Mucosa of stomach (tissue), 1 donor: ENCODE data around the gene PEAK3.

Experiments
- H3K27me3 ChIP-seq: one replicate; pipeline ENCODE4 v1.7.0; 2013; ENCODE audit warnings: mild to moderate bottlenecking, low read length; ENCODE audit not compliant: control insufficient read depth, insufficient read depth
- H3K36me3 ChIP-seq: one replicate; pipeline ENCODE4 v1.7.0; 2013; ENCODE audit warnings: low read length; ENCODE audit not compliant: control insufficient read depth, insufficient read depth
- H3K4me1 ChIP-seq: one replicate; pipeline ENCODE4 v1.7.0; 2013; ENCODE audit warnings: mild to moderate bottlenecking, low read length; ENCODE audit not compliant: control insufficient read depth, insufficient read depth
- H3K4me3 ChIP-seq: one replicate; pipeline ENCODE4 v1.7.0; 2013; ENCODE audit warnings: low read length
- H3K9ac ChIP-seq: one replicate; pipeline ENCODE4 v1.7.0; 2013; ENCODE audit warnings: mild to moderate bottlenecking, low read length, moderate library complexity
- H3K9me3 ChIP-seq: one replicate; pipeline ENCODE4 v1.7.0; 2013; ENCODE audit warnings: mild to moderate bottlenecking, low read length, moderate library complexity; ENCODE audit not compliant: control insufficient read depth
- donor health status: Pancreatic carcinoma.

Gene PEAK3

DNA sequence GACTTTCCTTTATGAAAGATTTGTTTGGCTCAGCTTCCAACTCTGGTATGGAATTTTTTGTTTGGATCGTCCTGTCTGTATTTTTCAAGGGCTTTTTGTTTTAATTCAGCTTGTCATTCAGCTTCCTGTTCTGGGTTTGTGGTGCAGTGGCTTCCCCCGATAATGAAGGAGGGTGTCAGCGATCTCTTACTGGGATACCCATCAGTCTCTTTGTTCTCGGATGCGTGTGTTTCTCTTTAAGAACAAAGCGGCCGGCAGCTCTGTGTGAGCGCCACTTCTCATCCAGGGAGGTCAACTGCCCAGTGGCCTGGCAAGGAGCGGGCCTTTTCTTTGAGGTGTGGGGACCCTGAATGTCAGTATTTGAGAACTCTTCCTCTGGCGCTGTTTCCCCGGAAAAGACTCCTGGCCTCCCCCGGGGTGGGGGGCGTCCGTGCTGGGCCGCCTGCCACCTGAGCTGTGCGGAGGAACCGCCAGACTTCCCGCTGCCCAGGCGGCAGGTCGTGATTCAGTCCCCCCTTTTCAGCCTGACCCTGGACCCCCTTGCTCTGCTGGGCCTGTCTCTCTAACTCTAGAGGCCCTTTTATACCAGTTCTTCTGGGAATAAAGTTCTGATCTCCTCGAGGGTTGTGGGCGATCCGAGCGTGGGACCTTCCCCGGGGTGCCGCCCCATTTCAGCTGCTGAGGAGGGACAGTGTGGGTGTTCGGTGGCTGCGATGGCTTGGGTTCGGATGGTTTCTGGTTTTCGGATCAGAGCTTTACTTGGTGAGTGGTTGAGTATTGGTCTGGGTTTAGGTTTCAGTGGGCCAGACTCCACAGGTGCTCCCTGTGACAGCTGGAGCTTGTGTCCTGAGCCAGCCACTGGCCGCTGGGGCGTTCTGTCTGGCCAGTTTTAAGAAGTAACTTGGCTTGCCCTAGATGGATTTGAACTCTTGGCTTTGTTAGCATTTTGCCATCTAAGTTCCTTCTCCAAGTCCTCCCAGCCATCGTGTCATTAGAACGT is 41.9 kb downstream of the PEAK3 start:
- peaks cover 12% of the 10 kb centered on the region for H3K36me3 ChIP-seq
- no peak overlapping the region for H3K4me3 ChIP-seq
- no peak overlapping the region for H3K9ac ChIP-seq
- no peaks in the 10 kb centered on the region for H3K9me3 ChIP-seq
- H3K27me3 ChIP-seq = no peaks in the 10 kb centered on the region
- peaks cover 46% of the 10 kb centered on the region for H3K4me1 ChIP-seq

DNA sequence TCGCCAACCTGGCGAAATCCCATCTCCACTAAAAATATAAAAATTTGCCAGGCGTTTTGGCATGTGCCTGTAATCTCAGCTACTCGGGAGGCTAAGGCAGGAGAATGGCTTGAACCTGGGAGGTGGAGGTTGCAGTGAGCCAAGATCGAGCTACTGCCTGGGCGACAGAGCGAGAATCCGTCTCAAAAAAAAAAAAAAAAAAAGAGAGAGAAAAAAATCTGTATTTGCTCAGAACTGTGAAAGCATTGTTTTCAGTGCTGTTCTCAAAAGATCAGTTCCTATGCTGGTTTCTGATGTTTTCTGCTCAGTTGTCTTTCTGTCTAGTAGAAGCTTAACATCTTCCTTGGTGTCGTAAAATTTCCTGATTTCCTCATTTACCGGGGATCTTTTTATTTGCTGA is 42.8 kb downstream of the PEAK3 start:
- peaks cover 53% of the 10 kb centered on the region for H3K4me1 ChIP-seq
- no peak overlapping the region for H3K9ac ChIP-seq

DNA sequence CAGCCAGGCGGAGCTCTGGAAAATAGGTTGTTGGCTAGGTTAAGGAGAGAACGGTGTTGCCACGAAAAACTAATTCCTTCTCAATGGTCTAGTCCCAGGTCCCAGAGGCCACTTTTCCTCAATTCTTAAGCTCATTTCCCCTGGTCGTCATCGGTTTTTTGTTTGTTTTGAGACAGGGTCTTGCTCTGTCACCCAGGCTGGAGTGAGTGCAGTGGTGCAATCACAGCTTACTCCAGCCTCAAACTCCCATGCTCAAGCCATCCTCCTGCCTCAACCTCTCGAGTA is 44.2 kb downstream of the PEAK3 start:
- Histone ChIP-seq H3K27me3 (no peaks in the 10 kb centered on the region), H3K36me3 (no peaks in the 10 kb centered on the region), H3K9me3 (no peaks in the 10 kb centered on the region), H3K9ac (peak overlapping the region; percentile 71), H3K4me1 (peaks cover 61% of the 10 kb centered on the region), H3K4me3 (peak overlapping the region; percentile 14)

More for the DNA sequence above, 42.8 kb downstream of the PEAK3 start:
- Histone ChIP-seq H3K36me3 (peaks cover 7% of the 10 kb centered on the region), H3K9me3 (no peaks in the 10 kb centered on the region), H3K27me3 (no peaks in the 10 kb centered on the region), H3K4me3 (no peak overlapping the region)

DNA sequence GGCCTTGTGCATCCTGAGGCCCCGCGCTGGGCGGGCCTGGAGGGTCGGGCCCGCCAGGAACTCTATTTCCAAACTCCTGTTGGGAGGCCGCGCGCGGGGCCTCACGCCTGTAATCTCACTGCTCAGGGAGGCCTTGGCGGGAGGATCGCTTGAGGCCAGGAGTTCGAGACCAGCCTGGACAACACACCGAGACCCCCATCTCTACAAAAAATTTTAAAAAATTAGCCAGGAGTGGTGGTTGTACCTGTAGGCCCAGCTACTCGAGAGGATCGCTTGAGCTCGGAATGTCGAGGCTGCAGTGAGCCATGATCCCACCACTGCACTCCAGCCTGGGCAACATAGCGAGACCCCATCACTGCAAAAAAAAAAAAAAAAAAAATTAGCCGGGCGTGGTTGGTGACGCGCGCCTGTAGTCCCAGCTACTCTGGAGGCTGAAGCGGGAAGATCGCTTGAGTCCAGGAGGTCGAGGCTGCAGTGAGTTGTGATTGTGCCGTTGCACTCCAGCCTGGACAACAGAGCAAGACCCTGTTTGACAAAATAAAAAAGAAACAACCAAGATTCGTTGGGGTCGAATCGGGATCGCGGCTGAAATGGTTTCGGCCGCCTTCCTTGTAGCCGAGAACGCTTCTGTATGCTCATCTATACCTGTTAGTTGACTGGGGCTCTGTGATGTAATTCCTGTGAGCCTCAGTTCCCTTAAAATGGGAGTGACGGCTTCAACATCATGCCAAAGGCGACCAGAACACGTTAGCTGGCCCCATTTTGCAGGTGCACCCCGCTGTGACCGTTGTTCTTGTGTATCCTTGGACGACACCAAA is 44.7 kb downstream of the PEAK3 start:
- H3K36me3 ChIP-seq = no peaks in the 10 kb centered on the region
- peak overlapping the region; percentile 14 for H3K4me3 ChIP-seq
- peak overlapping the region; percentile 71 for H3K9ac ChIP-seq
- no peaks in the 10 kb centered on the region for H3K27me3 ChIP-seq
- peaks cover 60% of the 10 kb centered on the region for H3K4me1 ChIP-seq
- H3K9me3 ChIP-seq = no peaks in the 10 kb centered on the region

- H3K4me1 ChIP-seq = peaks cover 61% of the 10 kb centered on the region
- no peaks in the 10 kb centered on the region for H3K27me3 ChIP-seq
- peak within 1 kb of the TSS; percentile 43 for H3K4me3 ChIP-seq
- no peaks in the 10 kb centered on the region for H3K9me3 ChIP-seq
- H3K9ac ChIP-seq = peak within 1 kb of the TSS; percentile 71
- H3K36me3 ChIP-seq = no peaks in the 10 kb centered on the region
Measured at GRCh38 chr19:2236314-2237050, 45.5 kb downstream of the PEAK3 start, which contains the start of the genes PLEKHJ1 and SF3A2. PLEKHJ1 (minus strand) TSS chr19:2236329; CDS start chr19:2236248, 81 bp downstream. SF3A2 (plus strand) TSS chr19:2236824; CDS start chr19:2243419, 6,595 bp downstream.

GRCh38 chr19:2236064-2236313 is 46.0 kb downstream of the PEAK3 start:
- H3K9ac ChIP-seq = peak overlapping the region; percentile 71
- H3K4me3 ChIP-seq = peak overlapping the region; percentile 43
- H3K36me3 ChIP-seq = no peaks in the 10 kb centered on the region
- no peaks in the 10 kb centered on the region for H3K9me3 ChIP-seq
- H3K27me3 ChIP-seq = no peaks in the 10 kb centered on the region
- H3K4me1 ChIP-seq = peaks cover 61% of the 10 kb centered on the region

DNA sequence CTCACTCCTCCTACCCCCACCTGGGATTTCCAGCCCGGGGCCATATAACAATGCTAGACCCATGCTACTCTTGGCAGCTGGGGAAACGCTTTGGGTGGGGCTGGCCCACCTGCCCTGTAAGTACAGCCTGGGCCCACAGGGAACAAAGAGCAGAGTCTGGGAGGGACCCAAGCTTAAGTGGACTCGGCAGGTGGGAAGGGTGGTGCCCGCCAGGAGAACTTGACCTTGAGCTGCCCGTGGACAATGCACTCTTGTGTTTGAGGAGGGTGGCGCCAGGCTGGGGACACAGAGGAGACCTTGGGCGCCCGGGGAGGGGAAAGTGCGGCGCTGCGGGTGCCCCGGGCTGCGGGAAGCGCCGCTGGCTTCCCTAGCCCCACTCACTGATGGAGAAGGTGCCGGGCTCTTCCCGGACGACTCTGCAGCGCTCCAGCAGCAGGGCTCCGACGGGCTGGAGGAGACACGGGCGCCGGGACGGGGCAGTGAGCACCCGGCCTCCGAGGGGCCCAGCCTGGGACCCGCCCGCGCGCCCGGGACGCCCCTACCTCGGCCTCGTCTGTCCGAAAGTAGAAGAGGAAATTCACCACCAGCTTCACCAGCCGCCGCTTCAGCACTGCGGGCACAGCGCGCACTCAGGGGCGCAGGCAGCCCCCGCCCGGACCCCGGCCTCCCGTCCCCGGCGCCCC is 46.5 kb downstream of the PEAK3 start:
- no peaks in the 10 kb centered on the region for H3K9me3 ChIP-seq
- peak overlapping the region; percentile 43 for H3K4me3 ChIP-seq
- peak overlapping the region; percentile 71 for H3K9ac ChIP-seq
- no peaks in the 10 kb centered on the region for H3K36me3 ChIP-seq
- H3K27me3 ChIP-seq = no peaks in the 10 kb centered on the region
- H3K4me1 ChIP-seq = peaks cover 59% of the 10 kb centered on the region

GRCh38 chr19:2234996-2235380 is 47.0 kb downstream of the PEAK3 start:
- H3K27me3 ChIP-seq = no peaks in the 10 kb centered on the region
- peak overlapping the region; percentile 71 for H3K9ac ChIP-seq
- H3K4me3 ChIP-seq = peak overlapping the region; percentile 43
- H3K36me3 ChIP-seq = no peaks in the 10 kb centered on the region
- H3K4me1 ChIP-seq = peaks cover 54% of the 10 kb centered on the region
- H3K9me3 ChIP-seq = no peaks in the 10 kb centered on the region

DNA sequence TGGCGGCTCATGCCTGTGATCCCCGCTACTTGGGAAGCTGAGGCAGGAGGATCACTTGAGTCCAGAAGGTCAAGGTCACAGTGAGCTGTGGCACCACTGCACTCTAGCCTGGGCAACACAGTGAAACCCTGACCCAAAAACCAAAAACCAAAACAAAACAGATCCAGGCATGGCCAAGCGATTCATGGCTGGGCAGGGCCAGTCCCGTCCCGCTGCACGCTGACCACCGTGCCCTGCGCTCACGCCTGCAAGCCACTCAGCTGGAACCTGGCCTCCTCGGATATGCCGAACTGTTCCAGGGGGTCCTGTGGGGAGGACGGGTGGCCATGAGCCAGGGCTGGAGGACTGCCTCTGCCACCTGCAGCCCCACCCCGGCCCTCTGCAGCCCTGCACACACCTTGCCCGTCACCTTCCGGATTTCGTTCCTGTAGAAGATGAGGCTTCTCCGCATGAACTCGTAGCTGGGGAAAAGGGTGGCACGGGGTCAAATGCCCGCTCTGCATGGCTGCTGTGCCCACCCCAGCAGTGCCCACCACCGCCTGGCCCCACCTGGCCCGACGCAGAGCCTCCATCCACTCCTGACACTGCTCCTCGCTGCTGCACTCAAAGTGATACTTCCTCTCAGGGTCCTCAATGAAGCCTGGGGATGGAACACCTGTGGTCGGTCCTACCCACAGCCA is 48.2 kb downstream of the PEAK3 start:
- Histone ChIP-seq H3K9me3 (no peaks in the 10 kb centered on the region), H3K4me1 (peaks cover 53% of the 10 kb centered on the region), H3K9ac (no peak overlapping the region)

DNA sequence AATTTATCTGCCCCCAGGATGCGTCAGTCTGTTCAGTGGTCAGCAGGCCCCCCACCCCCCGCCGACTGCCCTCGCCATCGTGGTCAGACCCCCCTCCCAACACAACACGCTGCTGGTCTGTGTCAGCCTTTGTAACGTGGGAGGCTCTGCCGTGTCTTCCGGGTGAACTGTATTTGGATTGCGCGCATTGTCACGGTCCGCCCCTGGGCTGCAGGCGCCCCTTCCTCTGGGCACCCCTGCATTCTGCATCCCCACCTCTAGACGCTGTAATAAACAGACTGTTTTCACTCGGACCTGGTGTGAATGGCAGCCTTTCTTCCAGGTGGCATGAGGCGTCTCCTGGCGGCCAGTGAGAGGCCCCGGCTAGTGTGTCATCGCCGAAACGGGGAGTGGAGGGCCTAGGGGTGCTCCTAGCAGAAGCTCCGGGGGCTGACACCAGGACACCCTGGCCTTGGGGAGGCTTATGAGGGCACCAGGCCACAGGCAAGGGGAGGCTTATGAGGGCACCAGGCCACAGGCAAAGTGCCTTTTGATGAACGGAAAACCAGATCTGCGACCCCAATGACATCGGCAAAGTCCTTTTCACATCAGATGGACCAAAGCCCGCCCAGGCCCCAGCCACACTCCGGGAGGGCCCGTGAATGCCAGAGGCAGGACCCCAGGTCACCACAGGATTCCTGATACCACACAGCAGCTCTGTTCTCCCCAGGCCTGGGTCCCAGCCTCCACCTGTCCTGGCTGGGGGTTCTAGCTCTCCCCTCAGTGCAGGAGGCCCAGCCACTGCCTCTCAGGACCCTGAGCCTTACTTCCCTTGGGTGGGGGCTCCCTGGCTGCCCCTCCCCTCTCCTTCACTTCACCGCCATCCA is 49.5 kb downstream of the PEAK3 start:
- Histone ChIP-seq H3K9me3 (no peaks in the 10 kb centered on the region), H3K4me1 (peaks cover 44% of the 10 kb centered on the region), H3K27me3 (no peaks in the 10 kb centered on the region), H3K9ac (no peak overlapping the region), H3K36me3 (peaks cover 11% of the 10 kb centered on the region), H3K4me3 (no peak overlapping the region)

More for the DNA sequence above, 48.2 kb downstream of the PEAK3 start:
- Histone ChIP-seq H3K27me3 (no peaks in the 10 kb centered on the region), H3K36me3 (peaks cover 6% of the 10 kb centered on the region), H3K4me3 (no peak overlapping the region)
